ENCODE data around the gene CLIC5.

Gene CLIC5

DNA sequence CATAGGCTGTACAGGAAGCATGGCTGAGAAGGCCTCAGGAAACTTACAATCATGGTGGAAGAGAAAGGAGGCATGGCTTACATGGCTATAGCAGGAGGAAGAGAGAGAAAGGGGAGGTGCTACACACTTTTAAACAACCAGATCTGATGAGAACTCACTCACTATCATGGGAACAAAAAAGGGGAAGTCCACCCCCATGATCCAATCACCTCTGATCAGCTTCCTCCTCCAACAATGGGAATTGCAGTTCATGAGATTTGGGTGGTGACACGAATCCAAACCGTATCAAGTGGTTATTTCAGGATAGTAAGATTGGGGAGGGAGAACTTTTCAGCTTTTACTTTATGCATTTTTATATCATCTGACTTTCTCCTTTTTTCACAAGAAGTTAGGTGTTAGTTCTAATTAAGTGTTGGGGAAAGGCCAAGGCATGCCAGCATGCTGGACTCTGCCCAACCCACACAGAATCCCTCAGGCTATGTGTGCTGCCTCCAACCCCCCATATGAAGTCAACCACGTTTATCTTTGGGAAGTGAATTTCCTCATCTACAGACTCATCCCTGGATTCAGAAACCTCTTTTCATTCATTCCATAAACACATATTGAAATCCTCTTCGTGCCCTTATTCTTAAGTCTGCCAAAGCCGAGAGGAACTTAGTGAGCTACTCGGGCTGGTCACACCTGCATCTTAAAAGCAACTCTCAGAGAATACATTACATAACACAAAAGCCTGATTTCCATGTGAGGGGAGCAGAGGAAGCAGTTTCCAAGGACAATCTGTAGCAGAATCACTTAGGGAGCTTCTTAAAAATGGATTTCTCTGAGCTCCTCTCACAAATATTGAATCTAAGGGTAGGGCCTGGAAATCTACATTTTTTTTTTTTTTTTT, 16.7 kb upstream of the CLIC5 start:
- DNase-seq = no peak

DNA sequence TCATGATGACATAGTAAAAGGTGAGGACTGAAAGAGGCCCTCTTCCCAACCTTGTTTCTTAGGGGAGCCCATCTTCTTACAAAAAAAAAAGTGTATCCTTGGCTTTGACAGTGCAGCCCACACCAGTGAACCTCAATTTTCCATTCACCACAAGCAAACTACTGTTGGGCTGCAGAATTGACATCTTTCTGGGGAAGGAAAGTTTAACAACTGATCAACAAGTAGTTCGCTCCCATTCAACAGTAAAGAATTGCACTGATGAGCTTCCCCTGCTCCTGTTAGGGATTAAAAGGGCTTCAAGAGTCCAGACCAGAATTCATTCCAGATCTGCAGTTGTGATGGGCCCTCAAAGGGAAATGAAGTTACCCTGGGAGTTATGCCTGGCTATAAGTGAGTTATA, 13.9 kb upstream of the CLIC5 start:
- DNase-seq = no peak

DNA sequence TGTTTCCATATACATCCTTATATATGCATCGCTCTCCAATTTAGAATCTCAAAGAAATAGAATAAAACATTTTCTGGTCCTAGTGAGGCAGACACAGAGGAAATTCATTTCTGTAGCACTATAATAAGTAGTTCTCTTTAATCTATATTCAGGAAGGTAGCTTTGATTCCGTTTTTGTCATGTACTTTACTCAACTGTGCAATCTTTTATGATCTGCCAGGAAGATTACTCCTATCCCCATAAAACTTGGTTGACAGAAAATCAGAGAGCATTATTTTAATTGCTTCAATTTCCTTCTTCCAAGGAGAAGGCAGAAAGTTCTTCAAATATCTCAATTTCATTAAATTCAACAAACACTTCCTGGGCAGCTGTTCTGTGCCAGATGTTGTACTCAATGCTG, 10.6 kb upstream of the CLIC5 start:
- no peak for DNase-seq

DNA sequence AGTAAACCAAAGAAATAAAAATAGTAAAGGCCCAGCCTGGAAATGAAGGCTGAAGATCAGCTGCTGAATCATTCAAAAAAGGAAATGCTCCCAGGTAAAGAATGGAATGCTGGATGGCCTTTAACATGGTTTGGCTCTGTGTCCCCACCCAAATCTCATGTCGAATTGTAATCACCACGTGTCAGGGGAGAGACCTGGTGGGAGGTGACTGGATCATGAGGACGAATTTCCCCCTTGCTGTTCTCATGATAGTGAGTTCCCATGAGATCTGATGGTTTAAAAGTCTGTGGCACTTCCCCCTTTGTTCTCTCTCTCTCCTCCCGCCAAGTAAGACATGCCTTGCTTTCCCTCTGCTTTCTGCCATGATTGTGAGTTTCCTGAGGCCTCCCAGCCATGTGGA, 9.9 kb upstream of the CLIC5 start:
- DNase-seq = no peak

DNA sequence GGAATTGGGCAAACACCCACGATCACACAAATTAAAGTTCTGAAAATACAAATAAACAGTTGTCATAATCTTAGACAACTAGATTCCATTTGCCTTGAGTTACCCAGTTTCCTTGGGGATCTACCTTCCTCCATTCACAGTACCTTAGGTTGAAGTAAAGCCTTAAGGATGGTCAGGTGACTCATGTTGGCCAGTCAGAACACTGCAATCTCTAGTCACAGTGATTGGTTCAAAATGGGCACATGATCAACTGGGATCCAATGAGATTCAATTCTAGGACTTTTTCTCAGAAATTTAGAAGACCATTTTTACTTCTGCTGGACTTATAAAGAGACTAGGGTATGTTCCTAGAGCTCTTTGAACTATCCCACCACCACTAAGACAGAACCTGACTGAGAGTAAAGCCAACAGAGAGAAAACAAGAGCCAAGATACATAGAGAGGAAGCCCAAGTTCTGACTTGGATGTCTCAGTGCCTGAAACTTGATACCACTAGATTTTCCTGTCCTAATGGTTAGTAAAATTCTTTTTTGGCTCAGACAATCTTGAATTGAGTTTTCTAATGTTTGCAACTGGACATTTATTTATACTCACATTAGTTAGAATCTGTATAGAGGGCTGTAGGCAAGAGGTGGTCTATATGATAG, 8.6 kb upstream of the CLIC5 start:
- no peak for DNase-seq

DNA sequence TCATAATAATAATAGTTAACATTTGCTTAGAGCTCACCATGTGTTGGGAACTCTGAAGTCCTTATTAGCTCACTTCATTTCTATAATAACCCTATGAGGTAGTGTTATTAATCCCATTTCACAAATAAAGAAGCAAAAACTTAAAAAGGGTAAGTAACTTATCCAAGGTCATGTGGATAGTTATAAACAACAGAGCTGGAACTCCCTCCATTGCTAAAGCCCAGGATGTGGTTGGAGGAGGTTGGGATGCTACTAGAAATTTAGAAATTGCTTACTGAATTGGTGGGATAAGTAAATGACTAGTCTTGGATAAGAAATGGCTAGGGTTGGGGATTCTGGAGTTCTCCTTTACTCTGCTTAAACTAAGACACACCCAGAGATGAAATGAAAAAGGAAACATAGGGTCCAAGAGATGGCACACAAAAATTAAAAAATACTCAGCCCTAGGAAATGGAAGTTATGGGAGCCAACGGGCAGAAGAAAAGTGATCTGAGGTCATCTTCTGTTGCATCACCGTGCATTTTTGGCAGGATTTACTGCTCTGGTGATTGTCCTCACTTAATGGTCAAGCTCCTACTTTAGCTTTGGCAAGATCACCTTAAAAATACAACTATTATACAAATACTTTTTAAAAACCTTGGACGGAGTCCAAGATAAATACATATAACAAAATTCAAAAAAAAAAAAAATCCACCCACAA, 7.7 kb upstream of the CLIC5 start:
- DNase-seq = no peak

DNA sequence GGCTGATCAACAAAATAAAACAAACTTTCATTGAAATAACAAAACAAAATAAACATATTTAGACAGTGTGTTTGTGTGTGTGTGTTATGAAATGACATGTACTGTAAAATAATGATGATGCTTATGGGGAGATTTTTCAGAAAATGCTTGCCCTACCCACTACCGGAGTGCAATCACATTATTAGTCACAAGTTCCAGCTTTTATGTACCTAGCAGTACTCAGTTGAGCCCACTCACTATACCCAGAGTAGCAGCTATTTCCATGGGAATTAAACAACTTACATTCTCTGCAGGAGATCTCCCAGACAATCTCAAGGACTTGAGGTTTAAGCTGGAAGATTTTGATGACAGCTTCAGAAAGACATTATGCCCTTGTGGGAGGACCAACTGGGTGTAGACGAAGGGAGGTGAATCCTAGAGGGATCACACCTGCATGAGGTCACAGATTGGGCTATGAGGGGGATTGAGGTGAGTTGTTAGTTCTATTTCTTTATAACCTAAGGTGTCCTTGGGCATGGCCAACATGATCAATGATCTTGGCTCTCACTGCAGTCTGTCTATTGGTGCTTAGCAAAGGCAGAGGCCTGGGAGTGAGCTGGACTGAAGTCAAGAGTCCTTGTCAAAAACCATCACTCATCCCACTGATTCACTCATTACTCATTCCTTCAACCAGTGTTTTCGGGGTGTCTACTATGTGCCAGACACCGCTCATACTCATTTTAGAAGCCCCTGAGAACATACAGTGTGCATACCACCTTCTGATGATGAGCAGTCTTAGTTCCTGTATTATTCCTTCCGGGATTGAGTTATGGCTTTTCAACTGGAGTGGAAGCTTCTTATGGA, 6.7 kb upstream of the CLIC5 start:
- DNase-seq = no peak

DNA sequence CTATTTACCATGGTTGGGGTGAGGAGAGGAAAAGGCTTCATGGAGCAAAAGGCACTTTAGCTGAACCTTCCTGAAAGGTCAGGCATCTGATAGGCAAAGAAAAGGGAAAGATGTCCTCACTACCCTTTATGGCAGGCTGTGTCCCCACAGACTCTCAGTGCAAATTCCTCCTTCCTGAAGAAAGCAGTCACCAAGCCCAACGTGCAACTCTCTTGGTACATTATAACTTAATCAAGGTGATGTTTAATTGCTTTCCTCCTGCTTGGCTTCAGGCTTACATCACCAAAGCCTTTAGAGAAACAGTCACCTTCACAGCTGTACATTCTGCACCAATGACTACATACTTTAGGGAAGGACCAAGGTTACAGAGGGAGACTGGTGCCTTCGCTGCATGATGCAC, 2.1 kb upstream of the CLIC5 start:
- no peak for DNase-seq

DNA sequence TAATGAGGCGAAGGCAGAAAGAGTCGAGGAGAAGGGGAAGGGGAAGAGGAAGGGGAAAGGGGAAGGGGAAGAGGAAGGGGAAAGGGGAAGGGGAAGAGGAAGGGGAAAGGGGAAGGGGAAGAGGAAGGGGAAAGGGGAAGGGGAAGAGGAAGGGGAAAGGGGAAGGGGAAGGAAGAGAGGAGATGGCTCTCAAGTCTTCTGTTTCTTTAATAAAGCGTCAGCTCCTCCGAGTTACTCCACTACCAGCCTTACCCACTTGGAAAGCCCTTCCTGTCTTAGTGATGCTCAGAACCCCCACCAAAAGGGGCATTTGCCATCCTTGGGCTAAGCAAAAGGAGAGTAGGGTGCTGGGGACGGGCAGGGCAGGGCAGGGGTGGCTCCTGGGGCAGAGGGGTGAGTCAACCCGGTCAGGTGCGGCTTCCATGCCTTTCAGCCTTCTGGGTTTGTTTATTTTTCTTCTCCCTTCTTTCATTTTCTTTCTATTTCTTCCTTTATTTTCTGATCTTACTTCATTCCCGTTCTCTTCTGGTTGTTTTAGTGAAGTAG, 476 bp upstream of the CLIC5 start:
- DNase-seq = no peak

DNA sequence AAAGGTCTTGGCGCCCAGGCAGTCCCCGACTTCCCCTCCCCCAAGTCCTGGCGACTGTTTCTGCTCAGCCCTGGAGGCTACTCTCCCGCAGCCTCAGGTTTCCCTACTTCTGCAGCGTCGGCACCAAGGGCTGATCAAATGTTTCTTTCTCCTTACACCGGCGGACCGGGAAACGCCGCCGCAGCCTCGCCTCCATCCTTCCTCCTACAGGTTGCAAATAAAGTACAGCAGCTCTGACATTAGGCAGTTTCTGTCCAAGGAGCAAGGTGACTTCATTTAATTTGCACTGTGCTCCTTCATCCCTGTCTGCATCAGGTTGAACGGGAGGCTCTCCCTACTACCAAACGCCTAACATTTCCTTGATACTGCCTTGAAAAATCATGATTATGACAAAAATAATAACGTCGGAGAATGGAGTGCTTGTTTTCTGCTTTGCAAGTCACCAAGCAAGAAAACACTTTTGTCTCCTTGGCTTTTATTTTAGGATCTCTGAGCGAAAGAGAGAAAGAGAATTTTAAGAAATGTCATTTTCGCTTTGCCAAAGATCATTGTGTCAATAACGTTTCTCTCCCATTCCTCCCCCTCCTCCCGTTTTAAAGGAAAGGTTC, 1.0 kb downstream of the CLIC5 start:
- no peak for DNase-seq

DNA sequence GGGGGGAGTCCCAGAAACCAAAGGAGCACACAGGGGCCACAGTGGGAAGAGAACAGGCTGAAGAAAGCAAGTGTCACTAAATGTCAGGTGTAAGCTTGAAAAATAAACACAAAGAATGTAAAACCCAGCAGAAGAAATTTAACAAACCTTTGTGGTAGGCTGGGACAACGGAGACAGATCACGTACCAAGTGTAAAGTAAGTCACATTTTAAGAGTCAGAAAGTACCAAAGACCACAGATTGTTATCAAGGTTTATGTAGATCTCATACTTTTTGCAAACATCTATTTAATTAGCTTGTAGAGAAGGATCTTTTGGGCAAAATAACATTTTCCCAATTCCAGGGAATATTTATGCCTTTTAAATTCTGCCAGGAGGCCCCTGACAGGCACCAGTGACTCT, 1.6 kb downstream of the CLIC5 start:
- DNase-seq = no peak

DNA sequence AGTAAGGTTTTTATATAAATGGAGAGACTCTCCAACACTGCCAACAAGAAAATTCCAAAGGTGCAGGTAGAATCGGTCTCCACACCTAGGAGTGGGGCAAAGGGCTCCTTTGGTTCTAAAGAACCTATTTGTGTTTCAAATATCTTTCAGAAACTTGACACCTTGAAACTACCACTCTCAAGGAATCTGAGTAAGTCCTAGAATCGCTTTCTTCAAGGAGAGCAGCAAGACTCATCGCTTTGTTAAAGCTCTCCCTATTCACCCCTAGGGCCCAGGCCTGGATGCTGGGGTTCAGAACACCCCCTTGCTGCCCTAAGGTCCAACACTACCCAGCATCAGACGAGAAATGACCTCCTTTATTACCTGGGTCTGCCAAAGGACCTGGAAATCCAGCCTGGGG, 2.0 kb downstream of the CLIC5 start:
- DNase-seq = no peak

DNA sequence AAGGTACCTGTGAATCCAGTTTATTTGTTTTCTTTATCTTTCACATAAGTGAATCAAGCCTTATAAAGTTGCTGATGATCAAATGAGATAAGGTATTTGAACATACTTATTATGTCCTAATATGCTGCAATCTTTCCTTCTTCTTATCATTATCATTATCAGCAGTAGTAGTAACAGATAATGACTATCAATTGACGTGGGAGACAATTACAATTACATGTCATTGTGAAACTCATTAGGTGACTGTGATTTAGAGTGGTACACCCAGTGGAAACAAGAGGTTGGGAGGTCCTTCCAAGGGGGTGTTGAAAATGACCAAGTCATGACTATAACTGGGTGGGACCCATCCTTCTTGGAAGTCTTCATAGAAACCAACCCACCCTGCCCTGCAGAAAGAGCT, 2.8 kb downstream of the CLIC5 start:
- no peak for DNase-seq

DNA sequence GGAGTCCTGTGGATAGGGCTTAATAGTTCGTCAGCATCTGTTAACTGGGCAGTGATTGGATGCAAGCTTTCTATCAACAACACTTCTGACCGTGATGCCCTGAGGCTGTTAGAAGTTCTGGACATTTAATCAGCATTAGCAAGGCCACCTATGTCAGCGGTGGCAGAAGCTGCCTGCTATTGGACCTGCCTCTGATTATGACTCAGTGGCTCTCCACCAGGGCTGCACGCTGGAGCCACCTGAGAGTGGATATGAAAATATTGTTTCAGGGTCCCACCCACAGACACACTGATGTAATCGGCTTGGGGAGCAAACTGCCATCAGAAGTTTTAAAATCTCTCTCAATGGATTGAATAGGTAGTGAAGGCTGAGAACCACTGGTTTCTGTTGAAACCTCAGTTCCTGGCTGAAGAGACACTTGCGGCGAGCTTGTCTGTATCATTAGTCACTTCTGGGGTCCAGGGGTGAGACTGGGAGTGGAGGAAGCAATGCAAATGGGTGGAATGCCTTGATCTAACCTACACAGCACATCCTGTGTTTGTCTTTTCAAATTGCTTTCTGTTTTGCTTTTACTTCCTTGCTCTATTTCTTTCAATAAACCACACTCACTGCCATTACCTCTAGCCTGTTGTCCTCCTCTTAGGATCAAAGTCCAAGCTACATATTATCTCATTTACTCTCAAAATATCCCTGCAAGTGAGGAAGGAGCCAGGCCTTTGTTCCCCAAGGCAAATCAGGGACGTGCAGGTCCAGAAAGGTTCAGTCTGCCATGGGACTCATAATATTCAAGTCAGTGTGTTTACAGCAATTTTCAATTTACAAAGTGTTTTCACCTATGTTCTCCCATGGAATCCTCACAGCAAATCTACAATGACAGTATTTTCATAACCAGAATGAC, 4.2 kb downstream of the CLIC5 start:
- DNase-seq = no peak

DNA sequence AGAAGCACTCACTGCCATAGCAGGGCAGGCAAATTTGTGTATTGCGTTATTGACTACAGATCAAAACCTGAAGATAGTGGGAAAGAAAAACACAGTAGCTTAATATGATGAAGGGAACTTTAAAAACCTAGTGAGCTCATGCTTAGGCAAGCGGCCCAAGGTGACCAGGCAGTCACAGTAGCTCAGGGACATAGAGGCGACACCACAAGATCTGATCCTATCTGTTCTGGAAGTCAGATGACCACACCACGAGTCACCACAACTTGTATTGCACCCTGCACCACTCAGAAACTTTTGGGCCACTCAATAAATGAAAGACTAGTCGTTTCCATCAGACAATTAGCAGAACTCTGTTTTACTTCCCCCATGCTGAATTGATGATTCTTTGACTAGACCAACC, 4.9 kb downstream of the CLIC5 start:
- no peak for DNase-seq

DNA sequence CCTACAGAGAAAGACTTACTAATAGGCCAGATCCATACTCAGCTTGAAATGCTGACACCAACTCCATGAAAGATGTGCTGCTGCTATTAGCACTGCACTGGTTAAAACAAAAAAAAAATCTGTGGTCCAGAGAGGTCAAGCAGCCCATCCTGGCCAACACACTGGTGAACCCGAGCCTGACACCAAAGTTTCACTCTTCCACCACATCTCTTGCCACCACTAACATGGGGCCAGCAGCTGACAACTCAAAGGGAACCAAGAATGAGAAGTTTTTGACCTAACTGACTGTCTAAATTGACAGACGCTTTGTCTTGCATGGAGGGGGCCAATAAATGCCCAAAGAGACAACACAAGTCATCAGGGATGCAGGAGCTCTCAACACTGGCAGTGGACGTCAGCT, 5.4 kb downstream of the CLIC5 start:
- DNase-seq = no peak

DNA sequence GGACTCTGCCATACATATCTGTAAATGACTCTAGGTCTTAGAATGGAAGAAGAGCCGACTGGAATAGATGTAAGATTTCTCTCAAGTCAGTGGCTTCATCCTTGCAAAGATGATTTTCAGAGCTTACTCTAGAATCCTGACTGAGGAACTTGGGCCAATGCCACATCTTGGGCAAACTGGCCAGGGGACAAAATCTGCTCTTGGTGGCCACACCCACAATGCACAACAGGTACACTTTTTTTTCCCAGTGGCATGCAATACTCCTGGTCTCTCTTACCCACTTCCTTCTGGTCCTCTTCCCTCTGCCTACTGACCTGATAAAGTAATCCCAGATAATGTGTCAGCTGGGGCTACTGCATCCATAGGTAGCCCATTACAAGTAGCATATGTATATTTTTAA, 13.4 kb downstream of the CLIC5 start:
- no peak for DNase-seq

DNA sequence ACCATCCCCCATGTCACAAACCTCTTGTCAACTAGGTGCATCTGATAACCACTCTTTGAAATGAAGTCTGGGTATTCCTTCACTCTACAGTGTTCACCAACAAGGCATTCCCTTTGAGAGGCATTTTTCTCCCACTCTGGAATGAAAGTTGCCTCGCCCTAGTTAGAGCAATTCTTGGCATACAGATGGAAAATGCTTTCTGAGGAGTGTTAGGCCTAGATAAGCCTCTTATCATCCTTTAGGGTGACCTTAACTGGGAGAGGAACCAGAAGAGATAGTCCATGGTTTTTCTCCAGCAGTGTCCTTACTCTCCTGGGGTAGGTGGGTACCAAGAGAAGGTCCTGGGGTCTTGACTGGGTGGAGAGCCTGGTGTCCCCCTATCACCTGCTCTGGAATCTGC, 14.8 kb downstream of the CLIC5 start:
- DNase-seq = no peak

DNA sequence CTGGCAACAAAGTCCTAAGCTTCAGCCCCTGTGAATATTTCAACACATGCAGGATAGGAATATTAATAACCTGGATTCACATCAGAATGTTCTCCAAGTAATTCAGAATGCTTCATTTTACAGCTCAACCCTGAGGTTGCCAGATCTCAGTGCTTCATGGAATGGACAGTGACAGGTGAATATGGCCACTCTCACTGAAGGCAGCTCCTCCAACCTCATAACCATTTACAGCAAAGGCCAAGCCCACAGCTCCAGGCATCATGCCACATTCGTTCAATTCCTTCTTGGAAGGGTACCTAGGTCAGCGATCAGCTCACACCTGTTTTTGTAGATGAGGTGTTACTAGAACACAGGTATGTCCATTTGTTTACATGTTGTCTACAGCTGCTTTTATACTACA, 17.1 kb downstream of the CLIC5 start:
- DNase-seq = no peak

DNA sequence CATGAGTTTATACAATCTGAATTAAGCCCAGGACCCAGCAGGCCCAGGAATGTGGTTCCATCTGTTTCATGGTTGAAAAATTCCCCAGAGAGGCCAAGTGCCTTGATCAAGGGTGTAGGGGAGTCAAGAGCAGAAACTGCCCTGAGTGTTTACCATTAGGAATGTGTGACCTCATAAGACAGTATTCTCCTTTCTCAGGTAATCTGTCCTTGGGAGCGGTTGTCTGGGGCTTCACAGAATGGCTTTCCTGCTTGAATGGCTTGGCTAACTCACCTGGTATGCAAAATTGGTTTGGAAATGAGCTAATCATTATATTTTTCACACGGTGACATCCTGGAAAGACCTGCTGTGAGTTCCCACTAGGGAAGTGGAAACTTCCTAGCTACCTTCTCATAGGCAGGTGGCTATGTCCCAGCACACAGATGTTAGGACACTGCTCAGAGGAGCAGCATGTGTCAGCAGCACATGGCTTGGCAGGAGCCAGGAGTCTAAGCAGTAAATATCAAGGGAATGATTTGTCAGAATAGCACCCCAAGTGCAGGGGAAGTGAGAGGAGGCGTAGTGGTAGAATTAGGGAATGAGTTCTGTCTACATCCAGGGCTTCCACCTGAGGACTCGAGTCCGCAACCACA, 17.7 kb downstream of the CLIC5 start:
- DNase-seq = no peak

DNA sequence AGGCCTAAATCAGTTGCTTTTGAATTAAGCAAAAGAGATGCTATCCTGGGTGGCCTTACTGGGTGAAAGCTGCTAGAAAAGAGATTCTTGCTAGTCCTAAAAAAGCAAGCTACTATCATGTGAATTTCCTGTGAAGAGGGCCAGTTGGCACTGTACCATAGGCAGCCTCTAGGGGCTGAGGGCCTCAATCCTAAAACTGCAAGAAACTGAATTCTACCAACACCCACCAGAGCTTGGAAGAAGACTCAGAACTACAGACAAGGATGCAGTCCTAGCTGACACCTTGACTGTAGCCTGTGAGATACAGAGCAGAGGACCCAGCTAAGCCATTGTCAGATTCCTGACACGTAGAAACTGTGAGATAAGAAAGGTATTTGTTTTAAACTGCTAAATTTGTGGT, 24.5 kb downstream of the CLIC5 start:
- DNase-seq = no peak

All from NCI-H2081 treated with DMSO at 0.1 percent for 48 hours (cell line).